AG08396 (cell line): ENCODE measurements around the gene NNAT.

Source experiments
- DNase-seq: peaks from one replicate; pipeline ENCODE4 v3.0.0; 2012; ENCODE audit warnings: low spot score, mixed read lengths

The NNAT gene

DNA sequence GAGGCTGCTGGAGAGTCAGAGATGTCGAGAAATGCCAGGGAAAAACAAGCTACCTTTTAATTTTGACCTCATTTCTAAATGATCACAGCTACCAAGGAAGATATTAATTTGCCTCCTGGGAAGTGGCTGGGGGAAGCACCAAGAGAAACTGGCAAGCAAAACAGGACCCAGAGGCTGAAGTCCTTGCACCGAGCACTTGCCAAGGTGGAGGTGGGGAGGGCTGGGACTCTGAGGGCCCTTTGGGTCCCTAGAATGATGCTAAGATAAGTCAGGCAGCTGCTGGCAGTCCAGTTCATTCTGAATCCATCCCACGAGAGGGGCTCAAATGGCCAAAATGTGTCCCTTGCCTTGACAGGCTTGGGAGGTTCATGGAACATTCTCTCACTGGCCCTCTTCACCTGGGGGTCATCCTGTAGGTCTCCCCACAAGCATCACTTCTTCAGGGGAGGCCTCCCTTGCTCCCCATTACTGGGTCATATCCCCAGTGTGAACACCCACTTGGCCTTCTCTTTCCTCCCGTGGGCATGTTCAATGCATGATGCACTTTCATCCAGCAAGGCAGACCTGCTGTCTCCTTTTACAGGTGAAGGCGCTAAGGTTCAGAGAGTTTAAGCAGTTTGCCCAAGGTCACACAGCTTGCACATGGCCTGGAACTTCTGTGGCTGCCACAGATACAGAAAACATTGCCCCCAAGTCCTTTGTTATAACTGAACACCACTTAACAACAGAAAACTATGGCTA lies 45.7 kb downstream of the NNAT start:
- DNase-seq, result no peak

- DNase-seq, result no peak
These were observed 46.2 kb downstream of the NNAT start for GRCh38 chr20:37567331-37567665.

DNA sequence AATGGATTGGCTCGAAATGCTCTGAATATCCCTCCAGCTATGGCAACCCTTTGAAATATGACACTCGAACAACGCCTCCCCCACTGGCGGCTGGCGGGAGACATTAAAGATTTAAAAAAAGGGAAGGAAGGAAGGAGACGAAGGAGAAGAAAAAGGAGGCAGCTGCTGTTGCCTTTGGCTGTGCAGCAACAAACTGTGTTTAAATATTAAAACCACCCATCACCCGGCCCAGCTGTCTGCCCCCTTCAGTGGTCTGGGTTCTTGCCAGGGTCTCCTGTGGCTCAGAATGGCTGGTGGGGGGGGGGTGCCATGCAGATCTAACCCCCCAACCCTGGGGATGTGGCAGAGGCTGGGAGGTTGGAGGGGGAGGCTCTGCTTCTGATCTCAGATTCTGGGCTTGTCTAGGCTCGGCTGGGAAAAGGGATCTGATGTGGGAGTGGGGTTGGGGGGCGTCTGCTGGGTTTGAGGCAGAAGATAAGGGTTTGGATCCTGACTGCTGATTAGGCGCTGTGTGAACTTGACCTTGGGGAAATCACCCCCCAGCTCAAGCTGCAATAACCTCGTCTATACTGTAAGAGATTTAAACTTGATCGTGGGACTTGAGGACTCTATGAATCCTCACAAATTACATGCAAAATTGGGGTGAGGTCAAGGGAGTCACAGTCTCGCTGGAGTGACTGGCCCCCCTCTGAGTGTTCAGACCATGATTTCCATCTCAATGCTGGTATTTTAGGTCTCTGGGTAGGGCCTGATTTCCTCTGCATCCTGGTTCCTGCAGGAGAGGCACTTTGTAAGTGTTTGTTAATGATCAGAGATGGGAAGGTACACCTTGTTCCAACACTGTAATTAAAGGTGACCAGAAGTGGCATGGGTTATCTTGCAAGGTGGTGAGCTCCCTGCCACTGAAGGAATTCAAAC lies 46.9 kb downstream of the NNAT start:
- DNase-seq, result no peak

DNA sequence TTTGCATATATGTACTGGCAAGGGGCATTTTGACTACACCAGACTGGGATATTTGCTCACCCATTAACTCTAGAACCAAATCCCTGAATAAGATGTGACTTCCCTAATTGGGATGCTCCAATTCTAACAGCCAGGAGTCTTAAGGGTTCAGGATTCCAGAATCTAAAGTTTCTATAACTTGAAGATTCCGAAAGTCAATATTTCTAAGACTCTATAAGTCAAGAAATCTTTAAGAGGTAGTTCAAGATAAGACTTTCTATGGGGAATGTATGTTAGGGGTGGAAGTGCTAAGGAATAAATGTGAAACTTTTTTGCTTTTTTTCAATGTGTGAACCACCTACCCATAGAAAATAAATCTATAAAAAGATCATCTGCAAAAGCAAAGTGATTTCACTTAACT lies 49.4 kb downstream of the NNAT start:
- no peak for DNase-seq

DNA sequence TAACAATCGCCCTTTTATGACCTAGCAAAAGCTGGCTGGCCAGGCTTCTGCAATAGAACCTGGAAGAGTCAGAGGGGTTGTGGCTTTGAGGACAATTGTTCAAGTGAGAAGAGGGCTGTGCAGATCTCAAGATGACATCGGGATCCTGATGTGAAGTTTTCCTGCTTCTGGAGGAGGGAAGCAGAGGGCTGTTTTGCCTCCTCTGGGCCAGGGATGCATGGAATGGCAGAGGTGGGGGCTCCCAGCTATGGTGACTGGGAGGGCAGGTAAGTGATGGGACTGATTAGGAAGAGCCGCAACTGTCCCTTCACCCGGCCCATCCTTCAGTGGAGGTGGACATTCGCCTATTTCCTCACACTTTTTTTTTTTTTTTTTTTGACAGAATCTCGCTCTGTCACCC lies 50.0 kb downstream of the NNAT start:
- DNase-seq, result no peak
